GM12878 (cell line): Measurements from ENCODE around the gene RAD51B. TPM values are rescaled to one million over a fixed set of nuclear protein-coding genes. Genes with fewer than 3 reads are reported as not detected.

Experiments used
- CUX1 ChIP-seq: IDR thresholded peaks from 2 replicates; pipeline ENCODE4 v1.6.1; 2012; ENCODE audit warnings: improper control_type of control experiment, low read depth, low read length; ENCODE audit not compliant: insufficient replicate concordance
- EGR1 ChIP-seq, 2 experiments: IDR thresholded peaks; 1 replicate in 1 of 2; 2 replicates in 1 of 2; pipeline ENCODE4 v1.6.1; 2011 to 2012; ENCODE audit warnings: low read depth in 2 of 2, low read length in 2 of 2, borderline replicate concordance in 1 of 2, mild to moderate bottlenecking in 1 of 2, moderate library complexity in 1 of 2
- EP300 ChIP-seq, 2 experiments: fragments of 150-350 bp in 1 of 2; IDR thresholded peaks; 2 replicates each; pipeline ENCODE4 v1.6.1; 2011 to 2012; ENCODE audit warnings: low read depth in 2 of 2, low read length in 2 of 2, borderline replicate concordance in 1 of 2, improper control_type of control experiment in 1 of 2, inconsistent platforms in 1 of 2; ENCODE audit not compliant: control insufficient read depth in 1 of 2
- IKZF2 ChIP-seq, 2 experiments: fragments of 450-650 bp; IDR thresholded peaks; 2 replicates each; pipeline ENCODE4 v1.6.1; 2017; ENCODE audit warnings: mild to moderate bottlenecking in 2 of 2, moderate library complexity in 2 of 2
- MEF2A ChIP-seq: IDR thresholded peaks from 2 replicates; pipeline ENCODE4 v1.6.1; 2011; ENCODE audit warnings: low read depth, mild to moderate bottlenecking, low read length, moderate library complexity; ENCODE audit not compliant: insufficient read depth
- MEF2B ChIP-seq: fragments of 450-650 bp; IDR thresholded peaks from 2 replicates; pipeline ENCODE4 v1.6.1; 2018; ENCODE audit warnings: mild to moderate bottlenecking, moderate library complexity; ENCODE audit not compliant: partially characterized antibody, poor library complexity, severe bottlenecking
- RAD21 ChIP-seq: IDR thresholded peaks from 2 replicates; pipeline ENCODE4 v1.6.1; 2011; ENCODE audit warnings: mild to moderate bottlenecking, low read depth, low read length, moderate library complexity; ENCODE audit not compliant: insufficient read depth
- REST ChIP-seq: IDR thresholded peaks from 2 replicates; pipeline ENCODE4 v1.6.1; 2012; ENCODE audit warnings: mild to moderate bottlenecking, low read depth, low read length
- TARDBP ChIP-seq: IDR thresholded peaks from 2 replicates; pipeline ENCODE4 v1.6.1; 2016; ENCODE audit warnings: borderline replicate concordance
- ZBTB4 ChIP-seq: fragments of 450-650 bp; formaldehyde crosslinking; IDR thresholded peaks from 2 replicates; pipeline ENCODE4 v1.4.0; 2022; ENCODE audit warnings: mild to moderate bottlenecking, moderate library complexity
- polyA plus RNA-seq, 11 experiments: library from polyadenylated mRNA; depleted of rRNA in 4 of 11; unstranded in 6 of 11; stranded (reverse) in 5 of 11; fragments of >200 nt; fragmentation: Nextera tagmentation in 4 of 11; fragmentation: Illumina TruSeq in 1 of 11; extraction: Ambion mirVana in 4 of 11; extraction: Trizol in 1 of 11; gene quantifications; 1 replicate in 1 of 11; 2 replicates in 10 of 11; pipeline versions ENCODE4 v1.2.1 to v1.2.3, GENCODE V29; 2011 to 2016; ENCODE audit warnings: inconsistent platforms in 2 of 11, missing spikeins in 2 of 11, low read depth in 1 of 11
- total RNA-seq, 4 experiments: library from RNA; depleted of rRNA in 3 of 4; stranded (reverse); fragments of >200 nt in 3 of 4; fragmentation: Illumina TruSeq in 1 of 4; extraction: Trizol in 1 of 4; gene quantifications; 2 replicates each; pipeline versions ENCODE4 v1.2.1 to v1.2.3, GENCODE V29; 2013 to 2021

The RAD51B gene
- total and polyA plus RNA-seq, 10 of the 15 experiments (the other 5 are each of a cell fraction or from before 2014, with no cell fraction given) = 9.8 to 26.8 (median 21.3) TPM

DNA sequence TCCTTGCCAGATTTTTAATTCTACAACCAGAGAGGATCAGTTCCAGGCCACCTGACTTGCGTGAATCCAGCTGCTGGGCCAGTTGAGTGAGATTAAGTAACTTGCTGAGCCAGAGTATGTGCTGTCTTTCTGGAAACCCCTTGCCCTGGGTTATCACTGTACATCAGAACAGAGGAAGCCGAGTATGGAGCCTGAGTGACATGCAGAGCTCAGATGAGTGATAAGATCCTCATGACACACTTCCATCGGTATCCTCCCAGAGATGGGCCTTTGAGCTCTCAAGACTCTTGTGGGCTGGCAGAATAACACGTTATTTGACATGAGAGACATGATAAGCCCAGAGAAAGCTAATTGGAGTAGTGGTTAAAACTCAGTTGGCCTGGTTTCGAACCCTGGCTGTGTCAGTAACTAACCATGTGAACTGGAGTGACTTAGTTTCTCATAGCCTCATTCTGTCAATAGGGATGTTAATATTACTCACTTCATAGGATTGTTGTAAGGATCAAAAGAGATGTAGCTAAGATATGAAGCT is 585.1 kb downstream of the RAD51B start (continued):
- TF ChIP-seq TARDBP (no peak), RAD21 (no peak), EP300 (IDR thresholded peaks at IDR 0.05; ENCODE audit: borderline replicate concordance in 1 of 2, control insufficient read depth in 1 of 2, low read depth in 2 of 2, low read length in 2 of 2) (no peak), ZBTB4 (CRISPR knock-in tag) (no peak), CUX1 (no peak), EGR1 (IDR thresholded peaks at IDR 0.05; ENCODE audit: borderline replicate concordance in 1 of 2, low read depth in 2 of 2, low read length in 2 of 2) (no peak), MEF2B (no peak), MEF2A (no peak), IKZF2 (IDR thresholded peaks at IDR 0.05) (peak; percentile 16 to 30; a peak in 3 of 4 replicates), REST (no peak)
